IMR-90 (cell line): ENCODE results near the gene FBXW7. TPM values are rescaled to one million over a fixed set of nuclear protein-coding genes. Genes with fewer than 3 reads are reported as not detected.

Source experiments
- ATAC-seq: fragments of 200-7000 bp; cut with Tn5 transposase; 2 replicates; pipeline ENCODE4 v1.9.1; 2020; ENCODE audit warnings: low read depth, mild to moderate bottlenecking, moderate library complexity
- BruUV-seq: library from RNA; stranded (reverse); fragments of 400-500 nt; replicated peaks from 2 replicates; lab custom pipeline; 2021; lab: Mats Ljungman, UMichigan
- CTCF ChIA-PET: fragments of 300-600 bp; formaldehyde crosslinking; extraction: SDS; loops from one replicate; lab custom pipeline; 2021; ENCODE audit warnings: antibody characterized with exemption; lab: Yijun Ruan, JAX
- POLR2A ChIA-PET: fragments of 300-600 bp; sonication (Branson Sonifier 250); formaldehyde crosslinking; loops from one replicate; lab custom pipeline; 2022; ENCODE audit warnings: antibody characterized with exemption; ENCODE audit not compliant: unreplicated experiment; lab: Charles Lee
- DNase-seq: peaks from one replicate; pipeline ENCODE4 v3.0.0; 2013
- H2AFZ ChIP-seq: replicated peaks from 2 replicates; pipeline ENCODE3; 2013; ENCODE audit warnings: low read length, mild to moderate bottlenecking; ENCODE audit not compliant: poor library complexity
- H2AK5ac ChIP-seq: 2 replicates; pipeline ENCODE4 v1.6.1; 2013; ENCODE audit warnings: low read depth, low read length, inconsistent platforms
- H2AK9ac ChIP-seq: replicated peaks from 2 replicates; pipeline ENCODE3; 2013; ENCODE audit warnings: mild to moderate bottlenecking, low read depth, low read length, moderate library complexity; ENCODE audit not compliant: poor library complexity
- H2BK120ac ChIP-seq: 2 replicates; pipeline ENCODE4 v1.6.1; 2013; ENCODE audit warnings: low read depth, low read length, inconsistent platforms
- H2BK15ac ChIP-seq: 3 replicates; pipeline ENCODE4 v1.6.1; 2013; ENCODE audit warnings: low read depth, low read length, inconsistent platforms
- H2BK20ac ChIP-seq: 2 replicates; pipeline ENCODE4 v1.6.1; 2013; ENCODE audit warnings: low read depth, mild to moderate bottlenecking, inconsistent platforms, low read length, moderate library complexity
- H2BK5ac ChIP-seq: 2 replicates; pipeline ENCODE4 v1.6.1; 2013; ENCODE audit warnings: mild to moderate bottlenecking, low read depth, low read length, inconsistent platforms; ENCODE audit not compliant: poor library complexity, severe bottlenecking
- H3K14ac ChIP-seq: replicated peaks from 2 replicates; pipeline ENCODE4 v1.6.1; 2013; ENCODE audit warnings: low read depth, low read length, inconsistent platforms
- H3K18ac ChIP-seq: 2 replicates; pipeline ENCODE4 v1.6.1; 2013; ENCODE audit warnings: low read depth, low read length, control low read depth
- H3K23ac ChIP-seq: 2 replicates; pipeline ENCODE4 v1.6.1; 2013; ENCODE audit warnings: low read depth, low read length, inconsistent platforms
- H3K27ac ChIP-seq: 2 replicates; pipeline ENCODE4 v1.5.1; 2013; ENCODE audit warnings: mild to moderate bottlenecking, control low read depth, low read length; ENCODE audit not compliant: insufficient read depth
- H3K27me3 ChIP-seq: 2 replicates; pipeline ENCODE4 v1.6.1; 2013; ENCODE audit warnings: low read length; ENCODE audit not compliant: control insufficient read depth, insufficient read depth
- H3K36me3 ChIP-seq: 2 replicates; pipeline ENCODE4 v1.6.1; 2013; ENCODE audit warnings: low read length, mixed read lengths; ENCODE audit not compliant: control insufficient read depth, insufficient read depth
- H3K4ac ChIP-seq: 2 replicates; pipeline ENCODE4 v1.6.1; 2013; ENCODE audit warnings: low read depth, low read length, inconsistent platforms
- H3K4me1 ChIP-seq: 2 replicates; pipeline ENCODE4 v1.6.1; 2013; ENCODE audit warnings: low read length, mixed read lengths; ENCODE audit not compliant: control insufficient read depth, insufficient read depth
- H3K4me2 ChIP-seq: 2 replicates; pipeline ENCODE4 v1.6.1; 2013; ENCODE audit warnings: low read depth, mild to moderate bottlenecking, control low read depth, low read length, moderate library complexity
- H3K4me3 ChIP-seq: 2 replicates; pipeline ENCODE4 v1.5.1; 2013; ENCODE audit warnings: low read depth, mild to moderate bottlenecking, control low read depth, low read length, moderate library complexity; ENCODE audit not compliant: insufficient read depth
- H3K56ac ChIP-seq: 2 replicates; pipeline ENCODE4 v1.6.1; 2013; ENCODE audit warnings: low read length, inconsistent platforms; ENCODE audit not compliant: insufficient read depth; ENCODE audit errors: extremely low read depth
- H3K79me1 ChIP-seq, 2 experiments: 2 replicates each; pipeline ENCODE4 v1.6.1; 2013; ENCODE audit warnings: low read length in 2 of 2, inconsistent platforms in 1 of 2, low read depth in 1 of 2
- H3K9ac ChIP-seq: 2 replicates; pipeline ENCODE4 v1.6.1; 2013; ENCODE audit warnings: low read depth, low read length, control low read depth
- H3K9me1 ChIP-seq: 2 replicates; pipeline ENCODE4 v1.6.1; 2013; ENCODE audit warnings: low read length, inconsistent platforms; ENCODE audit not compliant: insufficient read depth
- H3K9me3 ChIP-seq: 2 replicates; pipeline ENCODE4 v1.6.1; 2013; ENCODE audit warnings: low read length; ENCODE audit not compliant: control insufficient read depth, insufficient read depth
- H4K20me1 ChIP-seq: 2 replicates; pipeline ENCODE4 v1.6.1; 2013; ENCODE audit warnings: low read length, inconsistent platforms; ENCODE audit not compliant: insufficient read depth
- H4K5ac ChIP-seq: 2 replicates; pipeline ENCODE4 v1.6.1; 2013; ENCODE audit warnings: mild to moderate bottlenecking, low read depth, low read length, control low read depth
- H4K8ac ChIP-seq, 2 experiments: 2 replicates each; pipeline ENCODE4 v1.6.1; 2013; ENCODE audit warnings: low read depth in 2 of 2, low read length in 2 of 2, control low read depth in 1 of 2, inconsistent platforms in 1 of 2
- H4K91ac ChIP-seq: 2 replicates; pipeline ENCODE4 v1.6.1; 2013; ENCODE audit warnings: low read depth, low read length, inconsistent platforms; ENCODE audit not compliant: insufficient read depth
- CEBPB ChIP-seq: IDR thresholded peaks from 2 replicates; pipeline ENCODE4 v1.6.1; 2012; ENCODE audit warnings: low read depth, low read length, improper control_type of control experiment
- NFE2L2 ChIP-seq: fragments of 150-350 bp; IDR thresholded peaks from 2 replicates; pipeline ENCODE4 v1.6.1; 2016; ENCODE audit warnings: low read depth, mild to moderate bottlenecking, low read length
- RCOR1 ChIP-seq: IDR thresholded peaks from 2 replicates; pipeline ENCODE4 v1.6.1; 2012; ENCODE audit warnings: mild to moderate bottlenecking, low read length, improper control_type of control experiment; ENCODE audit not compliant: insufficient replicate concordance
- whole genome bisulfite sequencing, 2 experiments: methylation state at CpG; one replicate each; pipeline versions ENCODE4 v1.1.5 to v1.1.7; 2013; ENCODE audit warnings: missing lambda C conversion rate in 2 of 2; ENCODE audit not compliant: insufficient read length in 1 of 2; ENCODE audit errors: extremely low coverage in 2 of 2; 5-methylcytosine and 5-hydroxymethylcytosine counted together
- dilution Hi-C: fragments of 300-500 bp; cut with HindIII; formaldehyde crosslinking; loops from one replicate; pipeline ENCODE4 v1.14.3; 2018; ENCODE audit warnings: low sequenced_read_pairs; ENCODE audit not compliant: unreplicated experiment
- in situ Hi-C: fragments of 300-500 bp; cut with MboI; formaldehyde crosslinking; loops from 3 replicates; pipeline ENCODE4 v1.14.3; 2019; ENCODE audit warnings: low sequenced_read_pairs, inconsistent platforms, mixed read lengths
- intact Hi-C: fragments of 100-400 bp; cut with micrococcal nuclease; formaldehyde crosslinking; loops from 2 replicates; pipeline ENCODE4 v1.10.0; 2022
- polyA plus RNA-seq, 3 experiments: library from polyadenylated mRNA; depleted of rRNA; stranded (reverse); fragments of >200 nt; gene quantifications; 2 replicates each; pipeline ENCODE4 v1.2.3, GENCODE V29; 2012; ENCODE audit warnings: low replicate concordance in 1 of 3
- total RNA-seq: library from RNA; depleted of rRNA; stranded (reverse); fragments of >200 nt; gene quantifications from 2 replicates; pipeline ENCODE4 v1.2.3, GENCODE V29; 2012
- TF ChIP-seq, protein P1 (sequence below): conservative IDR thresholded peaks from 2 replicates; pipeline ENCODE4 v1.5.1; 2012; ENCODE audit warnings: mild to moderate bottlenecking, low read depth, low read length, improper control_type of control experiment

Gene FBXW7
- total and polyA plus RNA-seq, 2 of the 4 experiments (the other 2 are of a cell fraction), result 7.2 to 27.4 TPM

DNA sequence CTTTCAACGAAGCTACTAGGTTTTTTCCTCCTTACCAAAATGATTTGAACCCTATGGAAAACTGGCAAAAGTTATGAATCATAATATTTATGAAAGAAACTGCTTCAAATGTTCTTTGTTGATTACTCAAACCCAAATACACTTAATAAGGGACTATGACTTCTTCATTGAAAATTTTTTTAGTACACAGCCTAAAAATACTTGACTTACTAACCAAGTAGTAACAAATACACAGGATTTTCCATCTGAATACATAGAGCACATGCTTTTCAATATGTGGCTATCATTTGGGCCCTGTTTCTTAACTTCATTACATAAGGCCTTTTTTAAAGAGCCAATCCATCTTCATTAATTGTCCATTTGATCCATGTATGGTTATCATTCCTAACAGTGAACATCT is 171.5 kb downstream of the FBXW7 start:
- ChIA-PET POLR2A (no interaction called here), CTCF (no interaction called here)
- H2BK120ac ChIP-seq, result no peak overlapping the region
- no peak for TF ChIP-seq NFE2L2
- no peak for TF ChIP-seq CEBPB
- TF ChIP-seq RCOR1, result no peak
- TF ChIP-seq, protein P1, sequence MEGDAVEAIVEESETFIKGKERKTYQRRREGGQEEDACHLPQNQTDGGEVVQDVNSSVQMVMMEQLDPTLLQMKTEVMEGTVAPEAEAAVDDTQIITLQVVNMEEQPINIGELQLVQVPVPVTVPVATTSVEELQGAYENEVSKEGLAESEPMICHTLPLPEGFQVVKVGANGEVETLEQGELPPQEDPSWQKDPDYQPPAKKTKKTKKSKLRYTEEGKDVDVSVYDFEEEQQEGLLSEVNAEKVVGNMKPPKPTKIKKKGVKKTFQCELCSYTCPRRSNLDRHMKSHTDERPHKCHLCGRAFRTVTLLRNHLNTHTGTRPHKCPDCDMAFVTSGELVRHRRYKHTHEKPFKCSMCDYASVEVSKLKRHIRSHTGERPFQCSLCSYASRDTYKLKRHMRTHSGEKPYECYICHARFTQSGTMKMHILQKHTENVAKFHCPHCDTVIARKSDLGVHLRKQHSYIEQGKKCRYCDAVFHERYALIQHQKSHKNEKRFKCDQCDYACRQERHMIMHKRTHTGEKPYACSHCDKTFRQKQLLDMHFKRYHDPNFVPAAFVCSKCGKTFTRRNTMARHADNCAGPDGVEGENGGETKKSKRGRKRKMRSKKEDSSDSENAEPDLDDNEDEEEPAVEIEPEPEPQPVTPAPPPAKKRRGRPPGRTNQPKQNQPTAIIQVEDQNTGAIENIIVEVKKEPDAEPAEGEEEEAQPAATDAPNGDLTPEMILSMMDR, result no peak
- no peak overlapping the region for H3K4me3 ChIP-seq
- no CpG with 5 or more reads among the region's 1 CpG for WGBS, 2 experiments
- ATAC-seq, result no peak
- H2BK15ac ChIP-seq, result no peak overlapping the region
- H3K18ac ChIP-seq, result peak overlapping the region; percentile 59; the same call in 1 of the 2 replicates
- H4K8ac ChIP-seq, result no peak overlapping the region
- no peak overlapping the region for H2BK5ac ChIP-seq
- no peaks in the 10 kb centered on the region for H3K9me3 ChIP-seq
- no peak overlapping the region for H3K4ac ChIP-seq
- in situ Hi-C loops, result no loop called here
- peaks cover 12 to 15% of the 10 kb centered on the region in 2 experiments; a peak in 3 of 4 replicates for H3K79me1 ChIP-seq
- H3K56ac ChIP-seq, result no peak overlapping the region
- no peak overlapping the region for H2AK9ac ChIP-seq
- H3K4me1 ChIP-seq, result peaks cover 4% of the 10 kb centered on the region; the same call in 1 of the 2 replicates
- no peaks in the 10 kb centered on the region for H3K27me3 ChIP-seq
- DNase-seq, result no peak
- no peak overlapping the region for H3K9ac ChIP-seq
- BruUV-seq, result no TSS peak
- dilution Hi-C loops, result no loop called here
- no peak overlapping the region for H4K91ac ChIP-seq
- no peak overlapping the region for H3K27ac ChIP-seq
- no peak overlapping the region for H3K4me2 ChIP-seq
- no peak overlapping the region for H2AFZ ChIP-seq
- no peak overlapping the region for H3K14ac ChIP-seq
- no peaks in the 10 kb centered on the region for H4K20me1 ChIP-seq
- no peak overlapping the region for H2AK5ac ChIP-seq
- no peak overlapping the region for H4K5ac ChIP-seq
- no peak overlapping the region for H3K23ac ChIP-seq
- peaks cover 2% of the 10 kb centered on the region; the same call in 1 of the 2 replicates for H3K9me1 ChIP-seq
- no peak overlapping the region for H2BK20ac ChIP-seq
- intact Hi-C loops, result no loop called here
- H3K36me3 ChIP-seq, result no peaks in the 10 kb centered on the region
